Measurements from ENCODE around the gene FOXO1.

GRCh38 chr13:40677064-40677463 lies 10.6 kb upstream of the FOXO1 start:
- TF ChIP-seq CTCF (IDR thresholded peaks at IDR 0.05) (no peak), POLR2A (IDR thresholded peaks at IDR 0.05; ENCODE audit: low read depth) (no peak), POLR2AphosphoS5 (IDR thresholded peaks at IDR 0.05) (no peak), EP300 (IDR thresholded peaks at IDR 0.05) (no peak)

Measured in esophagus muscularis mucosa (tissue), 4 donors.